GM19043 (cell line): Measurements from ENCODE around the gene LRRC8B.
"Not testable (repeated sequence)": the region's sequence is repeated elsewhere in the genome, so short reads cannot be mapped to it uniquely, and the experiment has no call there.

Source experiments
- ATAC-seq: cut with Tn5 transposase; IDR thresholded peaks from one replicate; pipeline ENCODE4 v1.9.1; 2021; ENCODE audit warnings: low read depth; ENCODE audit not compliant: unreplicated experiment

Gene LRRC8B

GRCh38 chr1:89629600-89629999 is 105.0 kb downstream of the LRRC8B start:
- not testable (repeated sequence) for ATAC-seq

DNA sequence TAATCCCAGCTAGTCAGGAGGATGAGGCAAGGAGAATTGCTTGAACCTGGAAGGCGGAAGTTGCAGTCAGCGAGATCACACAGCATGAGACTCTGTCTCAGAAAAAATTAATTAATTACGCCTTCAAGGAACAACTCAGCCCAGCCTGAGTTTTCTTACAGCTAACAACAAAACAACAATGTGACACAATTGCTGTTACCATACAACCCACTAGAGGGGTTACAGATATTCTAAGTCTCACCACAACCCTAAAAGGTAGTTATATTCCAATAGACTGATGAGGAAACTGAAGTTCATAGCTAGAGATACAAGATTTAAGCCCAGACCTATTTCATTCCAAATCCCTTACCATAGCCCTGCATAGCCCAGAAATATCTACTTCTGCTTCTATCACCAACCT is 105.4 kb downstream of the LRRC8B start:
- ATAC-seq = no peak

GRCh38 chr1:89631816-89632656 is 107.4 kb downstream of the LRRC8B start:
- ATAC-seq = no peak

DNA sequence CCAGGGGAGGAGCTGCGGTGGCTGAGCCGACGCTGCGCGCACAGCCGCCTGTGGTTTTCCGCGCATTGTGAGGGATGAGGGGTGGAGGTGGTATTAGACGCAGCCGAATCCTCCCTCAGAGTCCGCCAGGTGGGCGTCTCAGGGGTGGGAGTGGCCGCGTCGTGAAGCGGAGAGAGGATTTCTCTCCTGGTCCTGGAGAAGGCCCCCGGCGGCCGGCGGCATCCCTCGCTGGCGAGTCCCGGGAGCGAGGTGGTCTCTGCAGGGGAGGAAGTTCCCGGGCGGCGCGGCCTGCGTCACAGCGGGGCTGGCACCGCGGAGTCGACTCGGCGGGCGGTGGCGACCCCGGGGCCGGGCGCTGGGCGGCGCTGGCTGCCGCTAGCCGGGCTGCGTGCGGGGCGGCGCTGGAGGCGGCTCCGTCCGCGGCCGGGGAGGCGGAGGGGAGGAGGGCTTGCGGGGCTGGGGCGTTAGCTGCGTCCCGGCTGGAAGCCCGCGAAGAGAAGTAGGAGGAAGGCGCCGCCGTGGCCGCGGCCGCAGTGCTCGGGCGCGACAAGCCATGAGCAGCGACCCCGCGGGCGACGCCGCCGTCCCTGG is 108.1 kb downstream of the LRRC8B start, which contains the start of gene LRRC8C:
Gene LRRC8C, plus strand, starts transcription at position 464 of the 591 bp plus-strand sequence. CDS start 53,354 bp downstream, outside the sequence.
- peak; percentile 75 for ATAC-seq

GRCh38 chr1:89633248-89633799 is 108.7 kb downstream of the LRRC8B start:
- peak; percentile 42 for ATAC-seq

GRCh38 chr1:89633800-89634625 is 109.4 kb downstream of the LRRC8B start:
- no peak for ATAC-seq

DNA sequence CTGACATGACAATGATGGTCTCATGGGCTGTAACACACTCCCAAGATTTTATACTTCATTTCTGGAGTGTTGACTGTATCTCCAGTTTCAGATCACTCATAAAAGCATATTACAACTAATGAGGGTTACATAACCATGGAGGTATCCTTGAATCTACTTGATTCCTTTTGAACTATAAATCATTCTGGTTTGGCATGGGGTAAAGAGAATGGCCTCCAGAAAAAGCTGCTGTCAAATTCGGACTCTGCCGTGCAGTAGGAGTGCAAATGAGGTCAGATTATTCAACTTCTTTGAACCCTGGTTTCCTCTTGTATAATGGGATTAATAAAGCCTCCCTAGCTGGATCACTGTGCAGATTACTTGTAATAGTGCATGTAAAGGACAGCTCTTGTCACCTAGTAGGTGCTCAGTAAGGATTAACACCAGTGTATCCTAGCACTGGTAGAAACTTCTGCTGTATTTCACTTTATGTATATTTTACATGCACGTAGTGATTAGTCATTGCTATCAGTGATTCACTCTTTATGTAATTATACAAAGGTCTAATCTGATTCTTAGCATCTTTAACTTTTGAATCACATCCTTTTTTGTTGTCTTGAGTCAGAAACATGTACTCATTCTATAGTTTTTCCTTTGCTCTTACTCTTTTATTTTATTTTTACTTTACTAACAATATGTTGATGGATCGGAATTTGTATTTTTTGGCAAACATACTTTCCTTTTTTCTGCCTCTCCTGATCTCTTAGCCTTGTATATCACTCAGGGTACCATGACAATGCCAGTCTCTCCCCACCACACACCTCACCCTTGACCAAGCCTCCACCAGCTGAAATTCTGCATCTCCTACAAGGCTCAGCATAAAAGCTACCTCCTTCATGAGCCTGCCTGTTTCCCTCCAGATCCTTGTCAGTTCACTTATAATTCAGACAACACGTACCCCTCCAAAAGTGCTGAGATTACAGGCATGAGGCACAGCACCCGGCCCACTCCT is 111.5 kb downstream of the LRRC8B start:
- ATAC-seq = no peak

DNA sequence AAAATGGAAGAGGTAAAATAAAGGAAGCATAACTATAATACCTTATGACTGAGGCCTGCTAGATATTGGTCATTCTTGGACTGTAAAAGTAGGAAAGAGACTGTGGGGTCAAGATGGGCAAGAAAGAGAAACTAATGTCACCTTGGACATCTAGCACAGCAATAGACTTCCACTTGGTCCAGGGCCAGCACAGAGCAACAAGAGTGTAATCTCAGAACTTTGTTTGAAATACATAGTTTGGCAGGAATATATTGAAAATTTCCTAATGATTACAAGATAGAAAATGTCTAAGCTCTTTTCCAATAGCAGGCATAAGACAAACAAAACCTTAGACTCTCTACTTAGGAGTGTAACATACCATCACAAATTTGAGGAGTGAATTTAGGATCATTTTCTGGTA is 112.9 kb downstream of the LRRC8B start:
- no peak for ATAC-seq

GRCh38 chr1:89640440-89640839 is 115.8 kb downstream of the LRRC8B start:
- ATAC-seq = no peak

GRCh38 chr1:89641781-89642180 is 117.2 kb downstream of the LRRC8B start:
- no peak for ATAC-seq

DNA sequence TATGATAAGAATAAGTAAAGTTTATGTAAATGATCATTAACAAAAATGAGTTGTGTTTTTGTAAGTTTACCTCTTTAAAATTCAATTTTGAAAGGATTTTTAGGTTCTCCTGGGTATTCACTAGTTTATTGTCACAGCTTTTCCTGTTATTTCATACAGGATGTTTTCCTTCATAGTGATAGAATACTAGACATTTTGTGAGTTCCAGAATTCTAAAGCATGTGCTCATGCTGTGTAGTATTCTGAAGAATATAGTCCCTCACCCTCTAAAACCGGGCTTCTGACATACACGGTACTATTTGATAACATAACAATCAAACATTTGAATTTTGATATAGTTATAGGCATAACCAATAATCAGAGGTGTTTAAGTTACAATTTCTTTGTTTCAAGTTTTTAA is 118.9 kb downstream of the LRRC8B start:
- no peak for ATAC-seq

GRCh38 chr1:89644119-89644814 is 119.6 kb downstream of the LRRC8B start:
- no peak for ATAC-seq

- no peak for ATAC-seq
Measured at GRCh38 chr1:89646259-89646658, 121.6 kb downstream of the LRRC8B start.
